Activated naive CD4-positive, alpha-beta T cell treated with anti-CD3 and anti-CD28 coated beads, Interleukin-2, amount 50 U/mL, for 72 hours (primary cell): Measurements from ENCODE around the gene NEMF. TPM values are rescaled to one million over a fixed set of nuclear protein-coding genes. Genes with fewer than 3 reads are reported as not detected.
"Not testable (repeated sequence)": the region's sequence is repeated elsewhere in the genome, so short reads cannot be mapped to it uniquely, and the experiment has no call there.

ENCODE experiments used
- ATAC-seq, 2 donors: fragments of 150-1000 bp; cut with Tn5 transposase; 2 replicates each; pipeline ENCODE4 v1.10.0; 2021; ENCODE audit warnings: mild to moderate bottlenecking in 2 of 2, moderate library complexity in 2 of 2
- DNase-seq, 2 donors: peaks; one replicate each; pipeline ENCODE4 v3.0.0; 2021 to 2022; ENCODE audit warnings: low spot score in 2 of 2
- H3K27ac Mint-ChIP-seq, 2 donors: one replicate each; pipeline ENCODE4 v1.8.0; 2022; ENCODE audit warnings: mild to moderate bottlenecking in 2 of 2, mixed read lengths in 2 of 2
- H3K36me3 Mint-ChIP-seq, 2 donors: one replicate each; pipeline ENCODE4 v1.8.0; 2022; ENCODE audit warnings: mixed read lengths in 2 of 2
- H3K9me3 Mint-ChIP-seq, 2 donors: one replicate each; pipeline ENCODE4 v1.8.0; 2022; ENCODE audit warnings: mixed read lengths in 2 of 2
- total RNA-seq, 2 donors: library from RNA; stranded (reverse); gene quantifications; one replicate each; pipeline ENCODE4 v1.2.3, GENCODE V29; 2022

NEMF gene
- total RNA-seq, 2 donors from 2014 or later = 71.3 to 79.1 TPM

DNA sequence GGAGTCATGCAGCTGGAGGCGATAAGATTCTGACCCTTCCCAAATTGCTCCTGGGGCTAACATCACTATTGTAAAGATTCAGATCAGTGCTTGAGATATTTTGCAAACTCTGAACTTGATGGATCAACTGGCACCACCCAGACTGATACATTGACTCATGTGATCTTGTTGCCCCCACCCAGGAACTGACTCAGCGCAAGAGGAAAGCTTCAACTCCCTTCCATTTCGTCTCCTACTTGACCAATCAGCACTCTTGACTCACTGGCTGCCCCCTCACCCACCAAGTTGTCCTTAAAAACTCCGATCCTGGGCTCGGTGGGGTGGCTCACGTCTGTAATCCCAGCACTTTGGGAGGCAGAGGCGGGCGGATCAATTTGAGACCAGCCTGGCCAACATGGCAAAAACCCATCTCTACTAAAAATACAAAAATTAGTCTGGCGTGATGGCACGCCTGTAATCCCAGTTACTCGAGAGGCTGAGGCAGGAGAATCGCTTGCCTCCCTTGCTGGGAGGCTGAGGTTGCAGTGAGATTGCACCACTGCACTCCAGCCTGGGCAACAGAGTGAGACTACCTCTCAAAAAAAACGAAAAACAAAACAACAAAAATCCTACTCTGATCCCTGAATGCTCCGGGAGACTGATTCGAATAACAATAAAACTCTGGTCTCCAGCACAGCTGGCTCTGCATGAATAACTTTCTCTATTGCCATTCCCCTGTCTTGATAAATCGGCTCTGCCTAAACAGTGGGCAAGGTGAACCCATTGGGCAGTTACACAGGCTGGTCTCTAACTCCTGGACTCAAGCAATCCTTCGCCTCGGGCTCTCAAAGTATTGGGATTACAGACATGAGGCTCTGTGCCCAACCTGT lies 30.5 kb upstream of the NEMF start:
- Mint-ChIP-seq H3K36me3 (no peaks in the 10 kb centered on the region), H3K9me3 (no peaks in the 10 kb centered on the region), H3K27ac (no peak overlapping the region)
- DNase-seq (no peak), ATAC-seq (no peak)

DNA sequence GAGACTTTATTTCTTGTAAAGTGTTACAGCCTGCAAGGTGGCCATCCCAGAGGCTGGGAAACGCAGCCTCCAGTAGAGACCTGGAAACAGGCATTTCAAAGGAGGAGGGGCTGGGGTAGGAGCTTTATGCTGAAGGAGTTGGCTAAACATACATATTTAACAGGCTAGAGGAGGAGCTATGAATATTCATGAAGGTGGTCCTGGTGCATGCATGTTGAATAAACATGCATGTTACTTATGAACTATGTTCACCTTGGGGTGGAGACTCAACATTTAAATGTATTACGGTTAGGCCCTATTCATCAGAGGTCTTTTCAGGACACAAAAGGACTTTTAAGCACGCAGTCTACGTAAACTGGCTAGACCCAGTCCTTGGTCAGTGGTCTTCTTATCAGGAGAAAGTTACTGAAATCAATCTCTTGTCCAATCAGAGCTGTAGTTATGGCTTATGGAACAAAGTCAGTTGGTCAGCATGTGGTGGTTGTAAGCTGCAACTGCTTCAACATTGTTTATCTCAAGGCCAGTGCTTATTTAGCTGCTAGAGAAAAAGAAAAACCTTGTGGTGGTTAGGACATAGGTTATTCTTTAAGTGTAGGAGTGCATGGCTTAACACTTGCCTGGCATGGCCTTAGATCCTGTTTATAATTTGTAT lies 28.9 kb upstream of the NEMF start:
- Mint-ChIP-seq H3K27ac (no peak overlapping the region), H3K9me3 (no peaks in the 10 kb centered on the region), H3K36me3 (no peaks in the 10 kb centered on the region)
- DNase-seq (no peak), ATAC-seq (no peak)

DNA sequence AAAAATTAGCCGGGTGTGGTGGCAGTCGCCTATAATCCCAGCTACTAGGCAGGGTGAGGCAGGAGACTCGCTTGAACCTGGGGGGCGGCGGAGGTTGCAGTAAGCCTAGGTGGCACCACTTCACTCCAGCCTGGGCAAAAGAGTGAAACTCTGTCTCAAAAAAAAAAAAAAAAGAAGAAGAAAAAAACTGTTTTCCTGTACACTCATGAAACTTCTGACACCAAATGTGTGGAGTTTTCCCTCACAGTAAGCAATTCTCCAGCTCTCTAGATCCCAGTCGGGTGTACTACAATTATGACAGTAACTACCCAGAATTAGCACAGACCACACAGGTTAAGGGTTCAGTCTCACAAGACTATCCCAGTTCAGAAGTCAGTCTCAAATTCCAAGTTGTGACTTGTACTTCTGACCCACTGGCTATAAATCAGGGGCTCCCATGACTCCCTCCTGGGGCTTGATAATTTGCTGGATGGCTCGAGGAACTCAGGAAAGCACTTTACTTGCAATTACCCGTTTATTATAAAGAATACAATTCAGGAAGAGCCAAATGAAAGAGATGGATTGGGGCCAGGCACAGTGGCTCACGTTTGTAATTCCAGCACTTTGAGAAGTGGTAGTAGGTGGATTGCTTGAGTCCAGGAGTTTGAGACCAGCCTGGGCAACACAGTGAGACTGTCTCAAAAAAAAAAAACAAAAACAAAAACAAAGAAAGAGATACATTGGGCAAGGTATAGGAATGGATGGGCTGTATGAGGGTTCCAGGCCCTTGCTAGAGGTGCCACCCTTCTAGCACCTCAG lies 27.9 kb upstream of the NEMF start:
- DNase-seq (no peak), ATAC-seq (peak; percentile 58 to 72)
- no peaks in the 10 kb centered on the region for H3K9me3 Mint-ChIP-seq
- no peaks in the 10 kb centered on the region for H3K36me3 Mint-ChIP-seq
- peak overlapping the region; percentile 25 to 75 for H3K27ac Mint-ChIP-seq

DNA sequence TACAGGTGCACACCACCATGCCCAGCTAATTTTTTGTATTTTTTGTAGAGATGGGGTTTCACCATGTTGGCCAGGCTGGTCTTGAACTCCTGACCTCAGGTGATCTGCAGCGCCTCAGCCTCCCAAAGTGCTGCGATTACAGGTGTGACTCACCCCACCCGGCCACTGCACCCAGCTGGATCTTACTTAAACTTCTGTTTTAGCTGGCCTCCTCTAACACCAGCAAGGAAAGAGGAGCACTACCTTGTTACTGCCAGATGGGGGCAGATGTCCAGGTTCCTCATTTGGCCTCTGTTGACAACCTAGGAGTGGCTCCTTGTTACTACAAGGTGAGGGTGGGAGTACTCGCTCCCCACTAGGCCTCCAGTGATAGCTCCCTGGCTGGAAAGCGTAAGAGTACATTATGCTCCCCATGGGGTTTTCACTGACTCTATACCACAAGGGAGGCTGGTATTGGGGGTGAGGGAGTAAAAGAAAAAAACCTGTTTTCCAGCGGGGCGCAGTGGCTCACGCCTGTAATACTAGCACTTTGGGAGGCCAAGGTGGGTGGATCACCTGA lies 27.1 kb upstream of the NEMF start:
- Mint-ChIP-seq H3K27ac (peak overlapping the region; percentile 68 to 75), H3K36me3 (no peaks in the 10 kb centered on the region), H3K9me3 (no peaks in the 10 kb centered on the region)

DNA sequence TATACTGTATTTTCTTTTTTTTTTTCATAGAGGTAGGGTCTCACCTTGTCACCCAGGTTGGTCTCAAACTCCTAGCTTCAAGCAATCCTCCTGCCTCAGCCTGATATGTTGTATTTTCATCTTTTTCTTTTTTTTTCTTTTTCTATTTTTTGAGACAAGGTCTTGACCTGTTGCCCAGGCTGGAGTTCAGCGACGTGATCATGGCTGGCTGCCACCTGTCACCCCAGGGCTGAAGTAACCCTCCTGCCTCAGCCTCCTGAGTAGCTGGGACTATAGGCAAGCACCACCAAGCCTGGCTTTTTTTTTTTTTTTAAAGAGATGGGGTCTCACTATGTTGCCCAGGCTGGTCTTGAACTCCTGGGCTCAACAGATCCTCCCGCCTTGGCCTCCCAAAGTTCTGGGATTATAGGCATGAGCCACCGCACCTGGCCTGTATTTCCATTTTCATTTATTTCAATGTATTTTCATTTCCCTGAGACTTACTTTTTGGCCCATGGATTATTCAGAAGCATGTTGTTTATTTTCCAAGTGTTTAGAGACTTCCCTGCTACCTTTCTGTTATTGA lies 24.1 kb upstream of the NEMF start:
- Mint-ChIP-seq H3K27ac (no peak overlapping the region), H3K9me3 (no peaks in the 10 kb centered on the region), H3K36me3 (no peaks in the 10 kb centered on the region)
- ATAC-seq = no peak
- no peak for DNase-seq

More for the DNA sequence above, 27.1 kb upstream of the NEMF start:
- DNase-seq (peak; percentile 48 to 66), ATAC-seq (peak; percentile 84 to 85)

DNA sequence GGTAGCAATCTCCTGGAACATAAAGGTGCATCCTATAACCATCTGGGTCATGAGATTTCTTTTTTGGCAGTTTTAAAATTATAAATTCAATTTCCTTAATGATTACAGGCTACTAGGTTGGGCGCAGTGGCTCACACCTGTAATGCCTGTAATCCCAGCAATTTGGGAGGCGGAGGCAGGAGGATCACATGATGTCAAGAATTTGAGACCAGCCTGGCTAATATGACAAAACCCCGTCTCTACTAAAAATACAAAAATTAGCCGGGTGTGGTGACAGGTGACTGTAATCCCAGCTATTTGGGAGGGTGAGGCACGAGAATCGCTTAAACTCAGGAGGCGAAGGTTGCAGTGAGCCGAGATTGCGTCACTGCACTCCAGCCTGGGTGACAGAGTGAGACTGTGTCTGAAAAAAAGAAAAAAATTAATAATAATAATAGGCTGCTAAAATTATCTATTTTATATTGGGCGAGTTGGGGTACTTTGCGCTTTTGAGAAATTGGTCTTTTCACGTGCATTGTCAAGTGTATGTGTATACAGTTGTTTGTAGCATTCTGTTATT lies 23.1 kb upstream of the NEMF start:
- no peaks in the 10 kb centered on the region for H3K9me3 Mint-ChIP-seq
- no peak overlapping the region for H3K27ac Mint-ChIP-seq
- DNase-seq (no peak), ATAC-seq (no peak)
- no peaks in the 10 kb centered on the region for H3K36me3 Mint-ChIP-seq

DNA sequence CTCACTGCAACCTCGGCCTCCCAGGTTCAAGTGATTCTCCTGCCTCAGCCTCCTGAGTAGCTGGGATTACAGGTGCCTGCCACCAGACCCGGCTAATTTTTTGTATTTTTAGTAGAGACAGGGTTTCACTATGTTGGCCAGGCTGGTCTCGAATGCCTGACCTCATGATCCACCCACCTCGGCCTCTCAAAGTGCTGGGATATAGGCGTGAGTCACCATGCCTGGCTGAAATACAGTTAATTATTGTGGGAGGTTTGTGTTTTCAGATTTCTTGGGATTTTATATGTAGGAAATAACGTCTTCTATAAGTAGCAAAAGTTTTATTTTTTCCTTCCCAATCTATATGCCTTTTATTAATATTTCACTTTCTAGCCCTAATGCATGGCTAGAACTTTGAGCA lies 21.0 kb upstream of the NEMF start:
- H3K36me3 Mint-ChIP-seq, DNase-seq, H3K9me3 Mint-ChIP-seq, ATAC-seq, H3K27ac Mint-ChIP-seq: not testable (repeated sequence)

DNA sequence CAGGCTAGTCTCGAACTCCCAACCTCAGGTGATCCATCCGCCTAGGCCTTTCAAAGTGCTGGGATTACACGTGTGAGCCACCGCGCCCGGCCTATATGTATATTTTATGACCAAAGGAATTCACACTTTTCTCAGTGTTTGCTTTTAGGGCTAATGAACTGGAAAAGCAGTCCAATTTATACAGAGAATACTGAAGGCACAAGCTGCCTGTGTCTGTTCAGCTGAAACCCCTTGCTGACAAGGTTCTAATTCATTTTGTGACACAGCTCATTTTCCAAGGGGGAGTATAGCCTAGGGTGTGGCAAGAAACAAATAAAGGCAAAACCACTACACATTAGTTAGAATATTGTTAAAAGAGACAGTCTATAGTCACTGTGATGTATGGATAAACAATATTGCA lies 18.3 kb upstream of the NEMF start:
- ATAC-seq (no peak), DNase-seq (no peak)
- peaks cover 0 to 5% of the 10 kb centered on the region in 2 donors for H3K36me3 Mint-ChIP-seq
- H3K9me3 Mint-ChIP-seq = no peaks in the 10 kb centered on the region
- no peak overlapping the region for H3K27ac Mint-ChIP-seq

DNA sequence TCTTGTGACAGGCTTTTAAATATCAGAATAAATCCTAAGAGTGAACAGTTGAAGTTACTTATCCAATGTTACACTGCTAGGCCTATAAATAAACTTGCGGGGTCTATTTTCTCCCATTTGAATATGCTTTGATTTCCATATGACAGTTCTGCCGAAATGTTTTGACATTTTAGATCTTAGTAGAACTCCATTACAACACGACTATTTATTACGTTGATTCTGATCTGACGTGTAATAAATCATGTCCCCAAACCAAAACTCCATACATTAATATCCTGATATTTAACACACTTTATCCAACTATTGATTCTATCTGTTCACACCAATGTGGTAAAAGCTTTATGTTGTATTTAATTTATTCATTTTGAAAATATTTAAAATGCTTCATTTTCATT lies 16.1 kb upstream of the NEMF start:
- no peak for DNase-seq
- Mint-ChIP-seq H3K36me3 (peaks cover 0 to 5% of the 10 kb centered on the region in 2 donors), H3K27ac (peak overlapping the region; percentile 95 to 97)

DNA sequence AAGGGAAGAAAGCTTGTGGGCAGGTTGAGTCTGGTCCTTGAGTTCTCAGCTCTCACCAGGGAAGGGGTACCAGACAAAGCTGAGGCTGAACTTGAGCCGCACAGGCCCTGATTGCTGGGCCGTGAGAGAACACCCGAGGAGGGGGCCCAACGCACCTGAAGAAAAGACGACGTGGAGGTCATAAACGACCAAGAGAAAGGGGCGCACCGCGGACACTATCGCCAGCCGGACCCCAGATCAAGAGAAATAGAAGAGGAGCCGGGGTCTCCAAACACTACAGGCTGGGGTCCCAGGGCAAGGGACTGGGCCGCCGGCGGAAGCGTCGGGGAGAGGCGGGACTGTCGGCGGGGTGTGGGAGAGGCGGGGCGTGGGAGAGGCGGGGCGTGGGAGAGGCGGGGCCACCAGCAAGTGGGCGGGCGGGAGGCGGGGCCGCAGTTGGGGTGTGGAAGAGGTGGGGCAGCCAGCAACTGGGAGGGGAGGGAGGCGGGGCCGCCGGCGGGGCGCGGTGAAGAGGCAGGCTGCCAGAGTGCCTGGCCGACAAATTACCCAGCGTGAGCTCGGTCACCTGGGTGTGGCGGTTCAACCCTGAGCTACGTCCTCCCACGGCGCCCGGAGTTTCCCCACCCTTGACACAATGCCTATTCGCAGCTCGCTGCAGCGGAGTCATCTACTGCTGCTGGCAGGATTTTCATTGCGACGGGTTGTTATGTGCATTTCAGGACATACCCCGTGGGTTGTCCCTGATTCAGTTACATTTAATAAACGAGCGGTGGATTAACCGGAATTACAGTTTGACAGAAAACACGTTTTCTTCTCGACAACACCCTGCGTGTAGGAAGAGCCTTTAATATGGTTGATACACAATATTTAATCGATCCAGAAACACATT lies 15.5 kb upstream of the NEMF start:
- H3K9me3 Mint-ChIP-seq = no peaks in the 10 kb centered on the region
- peak overlapping the region; percentile 95 to 97 for H3K27ac Mint-ChIP-seq
- ATAC-seq (peak; percentile 92 to 93), DNase-seq (peak; percentile 91 to 97)
- H3K36me3 Mint-ChIP-seq = peaks cover 0 to 8% of the 10 kb centered on the region in 2 donors

More for the DNA sequence above, 16.1 kb upstream of the NEMF start:
- no peaks in the 10 kb centered on the region for H3K9me3 Mint-ChIP-seq
- no peak for ATAC-seq

DNA sequence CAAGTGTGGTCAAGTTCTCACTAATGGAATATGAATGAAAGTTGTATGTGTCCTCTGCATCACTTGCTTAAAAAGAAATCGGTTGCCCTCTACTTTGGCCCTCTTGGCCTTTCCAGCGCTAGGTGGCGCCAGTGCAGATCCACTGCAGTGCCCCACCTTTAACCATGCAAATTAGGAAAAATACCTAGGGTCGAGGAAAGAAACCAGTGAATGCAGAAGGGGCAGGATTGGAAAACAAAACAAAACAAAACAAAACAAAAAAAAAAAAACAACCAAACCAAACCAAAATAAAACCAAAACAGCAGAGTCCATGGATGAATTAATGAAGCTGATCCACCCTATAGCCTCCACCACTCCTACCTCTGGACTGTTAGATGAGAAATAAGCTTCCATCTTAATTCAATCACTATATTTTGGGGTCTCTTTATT lies 12.9 kb upstream of the NEMF start:
- Mint-ChIP-seq H3K36me3 (peaks cover 0 to 14% of the 10 kb centered on the region in 2 donors), H3K27ac (no peak overlapping the region), H3K9me3 (no peaks in the 10 kb centered on the region)
- DNase-seq = peak; percentile 72 to 87
- no peak for ATAC-seq

DNA sequence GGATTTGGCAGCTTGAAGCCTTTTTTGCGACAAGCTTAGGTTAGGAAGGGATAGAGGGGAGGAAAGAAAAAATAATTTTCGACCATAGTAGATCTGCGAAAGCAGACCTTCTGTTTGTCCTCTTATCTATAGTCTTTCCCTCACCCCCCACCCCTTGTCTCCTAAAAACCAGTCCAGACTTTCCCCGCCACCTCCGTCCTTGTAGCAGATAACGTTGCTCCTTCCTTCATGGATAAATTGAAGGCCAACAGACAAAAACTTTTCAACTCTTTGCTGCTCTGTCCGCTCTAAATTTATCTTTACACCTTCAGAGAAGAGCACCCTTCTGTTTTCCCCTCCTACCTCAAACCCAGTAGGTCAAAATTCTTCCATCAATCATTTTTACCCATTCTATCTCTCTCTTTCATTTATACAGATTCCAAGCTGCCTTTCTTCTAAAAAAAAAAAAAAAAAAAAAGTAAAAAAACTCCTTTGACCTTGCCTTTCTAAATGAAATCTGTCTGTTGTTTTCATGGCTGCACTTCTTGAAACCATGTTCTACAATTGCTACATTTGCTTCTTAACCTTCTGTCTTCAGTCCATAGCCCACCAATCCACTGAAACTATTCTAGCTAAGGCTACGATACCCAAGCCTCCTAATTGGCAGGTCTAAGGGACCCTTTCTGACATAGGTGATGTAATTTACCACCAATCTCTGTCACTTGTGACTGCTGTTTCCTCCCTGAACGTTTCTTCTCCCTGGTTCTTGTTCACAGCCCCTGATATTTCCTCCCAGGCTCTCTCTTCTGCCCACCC lies 11.1 kb upstream of the NEMF start:
- DNase-seq (no peak), ATAC-seq (peak in 1 of 2 donors; percentile 10)
- no peak overlapping the region for H3K27ac Mint-ChIP-seq
- H3K9me3 Mint-ChIP-seq = no peaks in the 10 kb centered on the region
- peaks cover 1 to 14% of the 10 kb centered on the region in 2 donors for H3K36me3 Mint-ChIP-seq

DNA sequence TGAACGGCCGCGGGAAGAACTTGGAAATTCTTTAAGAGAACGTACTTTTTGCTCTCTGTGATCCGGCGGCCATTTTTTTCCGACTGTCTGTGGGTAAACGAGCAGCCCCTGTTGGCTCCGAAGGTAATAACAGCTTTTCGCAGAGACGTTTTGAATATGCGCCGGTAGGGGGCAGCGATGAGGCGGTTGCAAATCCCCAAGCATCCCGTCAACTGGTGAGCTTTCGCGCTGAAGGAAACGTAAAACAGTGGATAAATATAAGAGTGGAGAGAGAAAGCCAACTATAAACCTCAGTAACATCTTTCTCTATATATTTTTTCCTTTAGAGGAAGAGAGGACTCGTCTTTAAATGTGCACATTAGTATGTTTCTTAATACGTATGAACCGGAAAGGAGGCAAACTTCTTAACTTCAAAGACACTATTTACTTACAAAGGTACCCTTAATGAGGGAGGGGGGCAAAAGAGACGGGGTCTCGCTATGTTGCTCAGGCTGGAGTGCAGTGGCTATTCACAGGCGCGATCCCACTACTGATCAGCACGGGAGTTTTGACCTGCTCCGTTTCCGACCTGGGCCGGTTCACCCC lies 9.6 kb upstream of the NEMF start:
- H3K27ac Mint-ChIP-seq = no peak overlapping the region
- ATAC-seq (peak; percentile 4 to 37), DNase-seq (peak; percentile 87)
- peaks cover 9 to 10% of the 10 kb centered on the region in 2 donors for H3K36me3 Mint-ChIP-seq
- no peaks in the 10 kb centered on the region for H3K9me3 Mint-ChIP-seq

DNA sequence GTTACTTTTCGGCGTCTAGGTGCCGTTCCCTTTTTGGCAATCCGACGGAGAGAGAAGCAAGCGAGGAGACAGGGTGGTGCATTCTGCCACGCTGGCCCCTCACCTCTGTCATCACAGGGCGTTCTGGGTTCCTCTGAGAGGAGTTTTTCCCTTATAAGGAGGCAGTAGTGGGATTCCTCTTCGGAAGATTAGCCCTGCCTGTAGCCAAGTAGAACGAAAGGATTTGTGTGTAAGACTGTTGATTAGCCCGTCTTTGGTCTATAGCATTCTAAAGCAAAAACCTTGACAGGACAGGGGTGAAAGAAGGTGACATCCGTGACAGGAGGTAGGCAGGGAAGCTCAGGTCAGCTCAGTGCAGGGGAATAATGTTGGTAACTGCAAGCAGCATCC lies 9.1 kb upstream of the NEMF start:
- H3K27ac Mint-ChIP-seq = no peak overlapping the region
- H3K36me3 Mint-ChIP-seq = peaks cover 9 to 10% of the 10 kb centered on the region in 2 donors
- peak in 1 of 2 donors; percentile 1 for ATAC-seq
- no peaks in the 10 kb centered on the region for H3K9me3 Mint-ChIP-seq
- peak; percentile 60 to 69 for DNase-seq
